22Rv1 (cell line): ENCODE data around the gene CNOT1.

Experiments used
- ZFX ChIP-seq: fragments of 450-650 bp; IDR thresholded peaks from 2 replicates; pipeline ENCODE4 v1.6.1; 2017; ENCODE audit warnings: antibody characterized with exemption, borderline replicate concordance
- TF ChIP-seq, protein P1 (sequence below): fragments of 450-650 bp; IDR thresholded peaks from 2 replicates; pipeline ENCODE4 v1.5.1; 2017; ENCODE audit warnings: mild to moderate bottlenecking

- TF ChIP-seq, protein P1, sequence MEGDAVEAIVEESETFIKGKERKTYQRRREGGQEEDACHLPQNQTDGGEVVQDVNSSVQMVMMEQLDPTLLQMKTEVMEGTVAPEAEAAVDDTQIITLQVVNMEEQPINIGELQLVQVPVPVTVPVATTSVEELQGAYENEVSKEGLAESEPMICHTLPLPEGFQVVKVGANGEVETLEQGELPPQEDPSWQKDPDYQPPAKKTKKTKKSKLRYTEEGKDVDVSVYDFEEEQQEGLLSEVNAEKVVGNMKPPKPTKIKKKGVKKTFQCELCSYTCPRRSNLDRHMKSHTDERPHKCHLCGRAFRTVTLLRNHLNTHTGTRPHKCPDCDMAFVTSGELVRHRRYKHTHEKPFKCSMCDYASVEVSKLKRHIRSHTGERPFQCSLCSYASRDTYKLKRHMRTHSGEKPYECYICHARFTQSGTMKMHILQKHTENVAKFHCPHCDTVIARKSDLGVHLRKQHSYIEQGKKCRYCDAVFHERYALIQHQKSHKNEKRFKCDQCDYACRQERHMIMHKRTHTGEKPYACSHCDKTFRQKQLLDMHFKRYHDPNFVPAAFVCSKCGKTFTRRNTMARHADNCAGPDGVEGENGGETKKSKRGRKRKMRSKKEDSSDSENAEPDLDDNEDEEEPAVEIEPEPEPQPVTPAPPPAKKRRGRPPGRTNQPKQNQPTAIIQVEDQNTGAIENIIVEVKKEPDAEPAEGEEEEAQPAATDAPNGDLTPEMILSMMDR = no peak
- no peak for TF ChIP-seq ZFX
These were observed 81.2 kb downstream of the CNOT1 start for GRCh38 chr16:58548378-58548777.
